ENCODE data around the gene CAMKK2. TPM values are rescaled to one million over a fixed set of nuclear protein-coding genes. Genes with fewer than 3 reads are reported as not detected.

The CAMKK2 gene
- polyA plus RNA-seq, 1 donor from 2014 or later = 29.2 TPM

DNA sequence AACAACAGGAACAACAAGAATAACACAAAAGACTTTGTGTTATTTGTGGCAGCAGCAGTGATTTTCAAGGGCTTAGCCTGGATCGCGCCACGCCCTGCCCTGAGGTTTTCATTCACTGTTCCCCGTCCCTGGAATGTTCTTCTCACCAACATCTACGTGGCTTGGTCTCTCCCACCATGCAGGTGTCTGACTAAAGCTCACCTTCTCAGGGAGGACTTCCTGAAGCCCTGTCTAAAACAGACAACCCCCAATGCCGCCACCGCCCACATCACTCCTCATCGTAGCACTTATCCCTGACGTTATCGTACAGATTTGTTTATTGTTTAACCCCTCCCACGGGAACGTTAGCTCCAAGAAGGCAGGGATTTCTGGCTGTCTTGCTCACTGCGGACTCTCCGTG is 46.1 kb downstream of the CAMKK2 start:
- Histone ChIP-seq H3K36me3 (ENCODE audit: insufficient read depth, low read length) (peaks cover 9% of the 10 kb centered on the region), H3K9me2 (ENCODE audit: insufficient read depth, low read length) (no peaks in the 10 kb centered on the region), H3K9me3 (ENCODE audit: low read length) (no peaks in the 10 kb centered on the region), H4K20me1 (ENCODE audit: insufficient read depth) (no peaks in the 10 kb centered on the region), H3K4me3 (ENCODE audit: low read length) (no peak overlapping the region), H3K79me2 (replicated peaks; ENCODE audit: insufficient read depth, low read length) (no peaks in the 10 kb centered on the region), H3K9ac (ENCODE audit: low read length) (no peak overlapping the region), H3K4me2 (ENCODE audit: low read length) (no peak overlapping the region), H3F3A (ENCODE audit: insufficient read depth, low read length, poor library complexity, severe bottlenecking) (no peaks in the 10 kb centered on the region), H2AFZ (ENCODE audit: low read depth, low read length) (no peak overlapping the region), H3K27ac (ENCODE audit: low read length) (no peak overlapping the region), H3K27me3 (ENCODE audit: insufficient read depth, low read depth, low read length) (no peaks in the 10 kb centered on the region)
- TF ChIP-seq MXI1 (conservative IDR thresholded peaks at IDR 0.05; ENCODE audit: poor library complexity, severe bottlenecking) = no peak
- TF ChIP-seq SMC3 (conservative IDR thresholded peaks at IDR 0.05; ENCODE audit: poor library complexity) = no peak
- TF ChIP-seq, protein P1, sequence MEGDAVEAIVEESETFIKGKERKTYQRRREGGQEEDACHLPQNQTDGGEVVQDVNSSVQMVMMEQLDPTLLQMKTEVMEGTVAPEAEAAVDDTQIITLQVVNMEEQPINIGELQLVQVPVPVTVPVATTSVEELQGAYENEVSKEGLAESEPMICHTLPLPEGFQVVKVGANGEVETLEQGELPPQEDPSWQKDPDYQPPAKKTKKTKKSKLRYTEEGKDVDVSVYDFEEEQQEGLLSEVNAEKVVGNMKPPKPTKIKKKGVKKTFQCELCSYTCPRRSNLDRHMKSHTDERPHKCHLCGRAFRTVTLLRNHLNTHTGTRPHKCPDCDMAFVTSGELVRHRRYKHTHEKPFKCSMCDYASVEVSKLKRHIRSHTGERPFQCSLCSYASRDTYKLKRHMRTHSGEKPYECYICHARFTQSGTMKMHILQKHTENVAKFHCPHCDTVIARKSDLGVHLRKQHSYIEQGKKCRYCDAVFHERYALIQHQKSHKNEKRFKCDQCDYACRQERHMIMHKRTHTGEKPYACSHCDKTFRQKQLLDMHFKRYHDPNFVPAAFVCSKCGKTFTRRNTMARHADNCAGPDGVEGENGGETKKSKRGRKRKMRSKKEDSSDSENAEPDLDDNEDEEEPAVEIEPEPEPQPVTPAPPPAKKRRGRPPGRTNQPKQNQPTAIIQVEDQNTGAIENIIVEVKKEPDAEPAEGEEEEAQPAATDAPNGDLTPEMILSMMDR (IDR thresholded peaks at IDR 0.05; ENCODE audit: poor library complexity, severe bottlenecking) = no peak
- TF ChIP-seq TAF1 (IDR thresholded peaks at IDR 0.05; ENCODE audit: low read depth) = no peak
- TF ChIP-seq EZH2 (IDR thresholded peaks at IDR 0.05; ENCODE audit: borderline replicate concordance, insufficient read depth, low read length, poor library complexity, severe bottlenecking) = no peak
- TF ChIP-seq EP300 (conservative IDR thresholded peaks at IDR 0.05; ENCODE audit: poor library complexity, severe bottlenecking) = no peak
- no peak for TF ChIP-seq POLR2AphosphoS5 (IDR thresholded peaks at IDR 0.05)
- no peak for TF ChIP-seq RAD21 (conservative IDR thresholded peaks at IDR 0.05)

DNA sequence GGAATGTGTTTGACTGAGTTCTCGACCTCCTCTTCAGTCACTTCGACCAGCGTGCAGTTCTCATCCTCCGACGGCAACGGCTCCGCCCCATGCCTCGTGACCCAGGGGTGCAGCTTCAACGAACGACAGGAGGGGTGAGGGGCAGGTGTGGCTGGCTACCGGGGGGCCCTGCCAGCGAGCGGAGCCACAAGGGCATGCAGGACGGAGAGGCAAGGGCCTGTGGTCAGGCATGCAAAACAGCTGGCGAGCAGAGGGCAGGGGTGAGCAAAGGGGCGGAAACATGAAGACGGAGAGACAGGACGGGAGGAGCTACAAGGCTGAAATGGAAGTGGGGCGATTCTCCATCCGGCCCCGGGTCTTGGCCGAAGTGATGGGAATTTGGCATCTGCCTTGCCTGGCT is 47.9 kb downstream of the CAMKK2 start:
- H3K9ac ChIP-seq (ENCODE audit: low read length) = no peak overlapping the region
- H3K4me3 ChIP-seq (ENCODE audit: low read length) = no peak overlapping the region
- TF ChIP-seq EP300 (conservative IDR thresholded peaks at IDR 0.05; ENCODE audit: poor library complexity, severe bottlenecking) = no peak
- no peak for TF ChIP-seq RAD21 (conservative IDR thresholded peaks at IDR 0.05)
- TF ChIP-seq SMC3 (conservative IDR thresholded peaks at IDR 0.05; ENCODE audit: poor library complexity) = no peak
- no peaks in the 10 kb centered on the region for H3K79me2 ChIP-seq (replicated peaks; ENCODE audit: insufficient read depth, low read length)
- H3K27ac ChIP-seq (ENCODE audit: low read length) = no peak overlapping the region
- no peaks in the 10 kb centered on the region for H3F3A ChIP-seq (ENCODE audit: insufficient read depth, low read length, poor library complexity, severe bottlenecking)
- no peaks in the 10 kb centered on the region for H3K27me3 ChIP-seq (ENCODE audit: insufficient read depth, low read depth, low read length)
- no peaks in the 10 kb centered on the region for H4K20me1 ChIP-seq (ENCODE audit: insufficient read depth)
- H3K36me3 ChIP-seq (ENCODE audit: insufficient read depth, low read length) = peaks cover 9% of the 10 kb centered on the region
- no peaks in the 10 kb centered on the region for H3K9me2 ChIP-seq (ENCODE audit: insufficient read depth, low read length)
- no peak overlapping the region for H2AFZ ChIP-seq (ENCODE audit: low read depth, low read length)
- no peaks in the 10 kb centered on the region for H3K9me3 ChIP-seq (ENCODE audit: low read length)
- no peak overlapping the region for H3K4me2 ChIP-seq (ENCODE audit: low read length)

- Histone ChIP-seq H3K36me3 (ENCODE audit: insufficient read depth, low read length) (peaks cover 4% of the 10 kb centered on the region), H3K4me3 (ENCODE audit: low read length) (no peak overlapping the region), H3K27me3 (ENCODE audit: insufficient read depth, low read depth, low read length) (no peaks in the 10 kb centered on the region), H3F3A (ENCODE audit: insufficient read depth, low read length, poor library complexity, severe bottlenecking) (no peaks in the 10 kb centered on the region), H3K4me2 (ENCODE audit: low read length) (no peak overlapping the region), H3K9ac (ENCODE audit: low read length) (no peak overlapping the region), H2AFZ (ENCODE audit: low read depth, low read length) (no peak overlapping the region), H4K20me1 (ENCODE audit: insufficient read depth) (no peaks in the 10 kb centered on the region), H3K9me3 (ENCODE audit: low read length) (no peaks in the 10 kb centered on the region), H3K27ac (ENCODE audit: low read length) (no peak overlapping the region), H3K79me2 (replicated peaks; ENCODE audit: insufficient read depth, low read length) (no peaks in the 10 kb centered on the region), H3K9me2 (ENCODE audit: insufficient read depth, low read length) (no peaks in the 10 kb centered on the region)
- TF ChIP-seq RAD21 (conservative IDR thresholded peaks at IDR 0.05) (no peak), POLR2AphosphoS5 (IDR thresholded peaks at IDR 0.05) (no peak), REST (IDR thresholded peaks at IDR 0.05; ENCODE audit: borderline replicate concordance) (no peak), TAF1 (IDR thresholded peaks at IDR 0.05; ENCODE audit: low read depth) (no peak), SMC3 (conservative IDR thresholded peaks at IDR 0.05; ENCODE audit: poor library complexity) (no peak), MXI1 (conservative IDR thresholded peaks at IDR 0.05; ENCODE audit: poor library complexity, severe bottlenecking) (no peak), EZH2 (IDR thresholded peaks at IDR 0.05; ENCODE audit: borderline replicate concordance, insufficient read depth, low read length, poor library complexity, severe bottlenecking) (no peak)
- TF ChIP-seq, protein P1 (IDR thresholded peaks at IDR 0.05; ENCODE audit: poor library complexity, severe bottlenecking) = no peak
These were observed 49.5 kb downstream of the CAMKK2 start for GRCh38 chr12:121246893-121247557.
